Right lobe of liver (tissue), 6 donors: Measurements from ENCODE around the gene LCP1. TPM values are rescaled to one million over a fixed set of nuclear protein-coding genes. Genes with fewer than 3 reads are reported as not detected.
A peak's percentile ranks its signal among the peaks of the same experiment; 100 is the strongest.

Experiments
- ATAC-seq, 4 donors: fragments of 200-7000 bp; cut with Tn5 transposase; one replicate each; pipeline ENCODE4 v1.9.1; 2020; ENCODE audit warnings: mild to moderate bottlenecking in 4 of 4, moderate library complexity in 4 of 4
- DNase-seq, 3 donors: peaks; one replicate each; pipeline ENCODE4 v3.0.0-alpha.2; 2020
- H3K27ac ChIP-seq, 3 donors: fragments of 200-600 bp; one replicate each; pipeline ENCODE4 v1.8.0; 2022
- H3K27me3 ChIP-seq, 2 donors: fragments of 200-600 bp; one replicate each; pipeline ENCODE4 v1.8.0; 2022
- H3K36me3 ChIP-seq, 4 donors: fragments of 200-600 bp; sonication (generic) in 1 of 4; one replicate each; pipeline versions ENCODE4 v1.5.1 to v1.8.0; 2017 to 2022; ENCODE audit warnings: control low read depth in 1 of 4
- H3K4me1 ChIP-seq, 4 donors: fragments of 200-600 bp; sonication (generic) in 1 of 4; one replicate each; pipeline versions ENCODE4 v1.5.1 to v1.8.0; 2017 to 2022; ENCODE audit warnings: control low read depth in 1 of 4
- H3K4me3 ChIP-seq, 3 donors: fragments of 200-600 bp; one replicate each; pipeline ENCODE4 v1.8.0; 2022
- H3K9me3 ChIP-seq, 4 donors: fragments of 200-600 bp; sonication (generic) in 1 of 4; one replicate each; pipeline versions ENCODE4 v1.5.1 to v1.8.0; 2017 to 2022; ENCODE audit warnings: control low read depth in 1 of 4
- POLR2A ChIP-seq: fragments of 450-650 bp; IDR thresholded peaks from one replicate; pipeline ENCODE4 v1.6.1; 2017; ENCODE audit warnings: antibody characterized with exemption, mild to moderate bottlenecking
- WGBS: methylation state at CpG from one replicate; pipeline ENCODE4 v1.1.6; 2018; ENCODE audit warnings: low coverage, low lambda C conversion rate; ENCODE audit not compliant: insufficient coverage; ENCODE audit errors: missing lambda C conversion rate; 5-methylcytosine and 5-hydroxymethylcytosine counted together
- intact Hi-C, 2 donors: fragments of 100-400 bp; cut with DNase I; formaldehyde crosslinking; loops; one replicate each; pipeline versions ENCODE4 v1.11.2 to v1.14.1; 2022
- total RNA-seq, 6 experiments: library from RNA; depleted of rRNA in 2 of 6; stranded (reverse); fragments of >200 nt in 2 of 6; fragmentation: NEBNext Ultra II Directional in 3 of 6; extraction: Animal tissue kit (Norgen Biotek cat#: 25700) in 3 of 6; gene quantifications; one replicate each; pipeline versions ENCODE4 v1.1.0 to v1.2.4, GENCODE V29; 2016 to 2023
- TF ChIP-seq, protein P1 (sequence below), 4 donors: fragments of 200-600 bp in 3 of 4; fragments of 450-650 bp in 1 of 4; IDR thresholded peaks; one replicate each; pipeline versions ENCODE4 v1.5.1 to v1.8.0; 2016 to 2022; ENCODE audit warnings: antibody characterized with exemption in 4 of 4, mild to moderate bottlenecking in 2 of 4
- donor health status: DM: no; HTN: yes; CAD: no.
- donor health status: DM: no; HTN: no; CAD: no.
- donor health status: DM: no; HTN: no; CAD: no.
- donor health status: DM: no; HTN: yes; CAD: no.
- donor health status: DM: no; HTN: yes; CAD: no.

The LCP1 gene
- total RNA-seq, 6 experiments from 2014 or later: 19.7 to 58.1 (median 22.8) TPM

DNA sequence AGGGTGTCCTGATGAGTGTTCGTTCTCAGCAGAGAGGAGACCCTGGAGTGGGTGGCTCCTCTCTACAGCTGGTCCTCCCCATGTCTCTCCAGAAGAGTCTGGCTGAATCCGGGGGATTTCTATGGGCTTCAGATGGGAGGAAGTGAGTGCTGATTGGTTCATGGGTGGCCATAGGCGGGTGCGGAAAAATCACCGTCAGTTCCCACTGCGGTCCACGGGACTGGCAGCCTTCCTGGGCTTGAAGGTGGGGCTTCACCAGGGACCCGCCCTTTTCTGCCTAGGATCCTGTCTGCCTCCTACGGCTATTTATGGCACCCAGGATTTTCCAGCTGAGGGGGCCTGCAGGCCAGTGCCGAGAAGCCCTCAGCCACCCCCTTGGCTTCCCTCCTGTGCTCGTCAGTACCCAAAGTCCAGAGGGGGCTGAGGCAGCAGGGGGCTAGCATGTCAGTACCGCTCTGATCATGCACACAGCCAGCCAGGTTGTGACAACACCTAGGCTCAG lies 95.5 kb downstream of the LCP1 start:
- TF ChIP-seq, protein P1, sequence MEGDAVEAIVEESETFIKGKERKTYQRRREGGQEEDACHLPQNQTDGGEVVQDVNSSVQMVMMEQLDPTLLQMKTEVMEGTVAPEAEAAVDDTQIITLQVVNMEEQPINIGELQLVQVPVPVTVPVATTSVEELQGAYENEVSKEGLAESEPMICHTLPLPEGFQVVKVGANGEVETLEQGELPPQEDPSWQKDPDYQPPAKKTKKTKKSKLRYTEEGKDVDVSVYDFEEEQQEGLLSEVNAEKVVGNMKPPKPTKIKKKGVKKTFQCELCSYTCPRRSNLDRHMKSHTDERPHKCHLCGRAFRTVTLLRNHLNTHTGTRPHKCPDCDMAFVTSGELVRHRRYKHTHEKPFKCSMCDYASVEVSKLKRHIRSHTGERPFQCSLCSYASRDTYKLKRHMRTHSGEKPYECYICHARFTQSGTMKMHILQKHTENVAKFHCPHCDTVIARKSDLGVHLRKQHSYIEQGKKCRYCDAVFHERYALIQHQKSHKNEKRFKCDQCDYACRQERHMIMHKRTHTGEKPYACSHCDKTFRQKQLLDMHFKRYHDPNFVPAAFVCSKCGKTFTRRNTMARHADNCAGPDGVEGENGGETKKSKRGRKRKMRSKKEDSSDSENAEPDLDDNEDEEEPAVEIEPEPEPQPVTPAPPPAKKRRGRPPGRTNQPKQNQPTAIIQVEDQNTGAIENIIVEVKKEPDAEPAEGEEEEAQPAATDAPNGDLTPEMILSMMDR (IDR thresholded peaks at IDR 0.05): no peak
- no peak for TF ChIP-seq POLR2A

DNA sequence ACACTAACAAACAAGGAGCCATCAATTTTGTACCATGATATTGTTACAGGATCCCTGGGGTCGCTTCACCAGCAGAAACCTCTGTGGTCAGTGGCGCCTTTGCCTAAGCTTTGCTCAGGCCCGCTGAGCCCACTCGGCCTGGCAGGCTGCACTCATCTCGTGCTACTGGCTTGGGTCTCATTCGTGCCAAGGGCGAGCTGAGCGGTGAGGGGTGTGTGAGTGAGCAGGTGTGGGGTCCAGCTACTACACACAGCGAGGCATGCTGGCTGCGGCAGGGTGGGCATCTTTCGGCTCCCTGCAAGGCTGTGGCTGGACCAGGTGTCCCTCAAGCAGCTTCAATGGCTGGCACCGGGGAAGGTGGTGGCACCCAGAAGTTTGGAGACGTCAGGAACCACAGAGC lies 96.2 kb downstream of the LCP1 start:
- peak in 3 of 4 donors; percentile 12 to 25 (median 14) for ATAC-seq

More for the DNA sequence above, 95.5 kb downstream of the LCP1 start:
- Histone ChIP-seq H3K4me1 (peaks cover 0 to 7% (median 0%) of the 10 kb centered on the region in 4 donors), H3K36me3 (peaks cover 0 to 72% (median 35%) of the 10 kb centered on the region in 4 donors), H3K27ac (no peak overlapping the region), H3K9me3 (no peaks in the 10 kb centered on the region), H3K27me3 (no peaks in the 10 kb centered on the region), H3K4me3 (no peak overlapping the region)
- ATAC-seq (peak in 3 of 4 donors; percentile 9 to 44 (median 9)), DNase-seq (no peak)
- intact Hi-C loops: no loop called here
- 83% methylated on average over 1 of the region's 12 CpGs for WGBS

DNA sequence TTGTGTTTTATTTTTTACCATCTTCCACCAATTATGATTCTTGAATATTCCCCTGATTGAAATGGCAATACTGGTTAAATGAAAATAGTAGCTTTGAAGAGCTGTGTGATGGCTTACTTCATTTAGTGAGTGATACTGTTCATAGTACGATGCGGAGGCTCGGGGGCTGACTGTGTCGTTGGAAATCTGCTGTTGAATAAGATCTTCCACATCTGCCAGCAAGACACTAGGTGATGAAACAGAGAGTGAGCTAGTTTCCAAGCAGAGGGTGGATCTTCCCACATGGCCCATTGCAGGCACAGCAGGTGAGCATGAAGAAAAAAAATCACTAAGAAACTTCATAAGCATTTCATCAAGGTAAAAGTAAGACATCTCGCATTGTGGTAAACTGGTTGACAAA lies 99.7 kb downstream of the LCP1 start:
- 84% methylated on average over 5 of the region's 5 CpGs for WGBS
- intact Hi-C loops: no loop called here
- H3K36me3 ChIP-seq: peaks cover 0 to 86% (median 46%) of the 10 kb centered on the region in 4 donors

More for the DNA sequence above, 96.2 kb downstream of the LCP1 start:
- Histone ChIP-seq H3K9me3 (no peaks in the 10 kb centered on the region), H3K36me3 (peaks cover 0 to 79% (median 38%) of the 10 kb centered on the region in 4 donors), H3K27me3 (no peaks in the 10 kb centered on the region), H3K4me3 (no peak overlapping the region), H3K27ac (no peak overlapping the region), H3K4me1 (no peaks in the 10 kb centered on the region)
- WGBS: 93% methylated on average over 11 of the region's 13 CpGs
- no peak for DNase-seq
- TF ChIP-seq POLR2A: no peak
- TF ChIP-seq, protein P1 (IDR thresholded peaks at IDR 0.05): no peak
- intact Hi-C loops: no loop called here

DNA sequence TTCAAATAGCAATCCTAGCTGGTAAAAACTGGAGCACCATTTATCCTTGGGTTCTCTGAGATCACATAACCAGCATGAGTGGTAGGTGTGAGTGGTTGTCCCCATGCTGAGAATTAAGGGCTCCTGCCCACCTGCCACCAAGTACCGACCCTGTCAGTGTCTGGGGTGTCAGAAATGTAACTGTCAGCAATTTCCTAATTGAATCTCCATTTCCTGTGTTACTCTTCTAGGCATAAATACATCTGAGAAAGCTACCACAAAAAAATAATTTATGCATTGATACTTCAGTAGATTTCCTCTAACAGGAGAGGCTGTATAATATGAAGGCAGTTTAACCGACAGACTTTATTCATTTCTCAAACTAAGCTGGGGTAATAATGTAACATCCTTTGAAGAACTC lies 102.2 kb downstream of the LCP1 start:
- 46% methylated on average over 2 of the region's 2 CpGs for WGBS
- peaks cover 0 to 29% (median 13%) of the 10 kb centered on the region in 4 donors for H3K4me1 ChIP-seq
- intact Hi-C loops: no loop called here
- no peaks in the 10 kb centered on the region for H3K27me3 ChIP-seq
- H3K9me3 ChIP-seq: no peaks in the 10 kb centered on the region
- H3K27ac ChIP-seq: peak overlapping the region in 1 of 3 donors; percentile 12
- DNase-seq (no peak), ATAC-seq (no peak)
- no peak overlapping the region for H3K4me3 ChIP-seq
- H3K36me3 ChIP-seq: peaks cover 0 to 62% (median 32%) of the 10 kb centered on the region in 4 donors
- TF ChIP-seq, protein P1 (IDR thresholded peaks at IDR 0.05): no peak
- TF ChIP-seq POLR2A: no peak

More for the DNA sequence above, 99.7 kb downstream of the LCP1 start:
- no peak for ATAC-seq
- H3K4me3 ChIP-seq: no peak overlapping the region
- no peaks in the 10 kb centered on the region for H3K9me3 ChIP-seq
- no peak for TF ChIP-seq POLR2A
- TF ChIP-seq, protein P1 (IDR thresholded peaks at IDR 0.05): no peak
- no peaks in the 10 kb centered on the region for H3K27me3 ChIP-seq
- no peak for DNase-seq
- peak overlapping the region in 1 of 3 donors; percentile 20 for H3K27ac ChIP-seq
- peaks cover 0 to 16% (median 3%) of the 10 kb centered on the region in 4 donors for H3K4me1 ChIP-seq
